ENCODE results near the gene CREBBP.

DNA sequence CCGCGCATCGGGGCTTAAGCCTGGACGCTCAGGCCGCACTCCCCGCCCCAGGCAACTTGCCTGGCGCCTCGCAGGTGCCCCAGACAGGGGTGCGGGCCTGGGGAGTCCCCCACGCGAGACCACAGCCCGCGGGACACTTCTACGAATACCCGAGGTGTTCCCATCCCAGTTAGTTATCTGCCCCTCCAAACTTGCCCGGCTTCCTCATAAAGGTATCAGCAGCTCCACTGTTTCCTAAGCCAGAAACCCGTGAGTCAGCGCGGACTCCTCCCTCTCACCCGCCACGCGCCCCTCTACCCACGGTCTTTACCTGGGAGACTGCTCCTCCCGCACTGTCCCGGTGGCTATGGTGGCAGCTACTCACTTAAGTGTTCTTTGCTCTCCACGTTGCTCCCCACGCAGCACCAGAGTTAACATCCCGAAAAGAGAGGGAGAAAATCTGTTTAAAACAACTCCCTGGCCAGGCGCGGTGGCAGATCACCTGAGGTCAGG, 1.0 kb upstream of the CREBBP start:
- TF ChIP-seq CTCF (IDR thresholded peaks at IDR 0.05) (no peak), MEF2A (IDR thresholded peaks at IDR 0.05; ENCODE audit: borderline replicate concordance, low read depth) (no peak), EP300 (IDR thresholded peaks at IDR 0.05; ENCODE audit: borderline replicate concordance in 1 of 2, low read depth in 1 of 2, low read length in 1 of 2) (no peak), ZBTB33 (IDR thresholded peaks at IDR 0.05; ENCODE audit: borderline replicate concordance, low read depth) (no peak), IRF3 (IDR thresholded peaks at IDR 0.05; ENCODE audit: low read depth, low read length) (no peak), GATA2 (CRISPR knock-in tag; IDR thresholded peaks at IDR 0.05) (no peak), SMC3 (IDR thresholded peaks at IDR 0.05; ENCODE audit: low read depth, low read length) (no peak), POLR2AphosphoS5 (IDR thresholded peaks at IDR 0.05; ENCODE audit: low read depth, low read length) (no peak), NRF1 (IDR thresholded peaks at IDR 0.05; ENCODE audit: low read depth, low read length) (no peak)
